ENCODE results near the gene STK38. TPM values are rescaled to one million over a fixed set of nuclear protein-coding genes. Genes with fewer than 3 reads are reported as not detected.

STK38 gene
- total and polyA plus RNA-seq, 2 of the 4 experiments (the other 2 are of a cell fraction), result 10.6 to 19.7 TPM

DNA sequence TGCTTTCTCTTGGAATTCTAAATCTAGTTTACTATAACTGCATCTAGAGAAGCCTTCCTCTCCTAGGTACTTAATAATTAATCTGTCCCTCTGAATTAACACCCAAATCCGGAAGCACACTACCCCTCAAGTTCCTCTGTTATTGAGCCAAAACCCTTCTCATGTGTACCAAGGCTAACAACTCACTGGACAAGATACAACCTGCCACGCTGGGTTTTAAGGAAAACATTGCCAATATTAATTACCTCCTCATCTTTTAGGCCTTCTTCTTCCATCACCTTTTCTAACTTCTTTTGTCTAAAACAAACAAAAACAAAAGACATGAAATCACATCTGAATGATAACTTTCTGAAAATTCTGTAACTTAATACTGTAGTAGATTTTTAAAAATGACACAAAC lies 21.9 kb downstream of the STK38 start:
- DNase-seq, result no peak
- no peak overlapping the region for H3K4me2 ChIP-seq (ENCODE audit: low read depth, low read length)
- H2BK120ac ChIP-seq (ENCODE audit: low read depth, low read length), result no peak overlapping the region
- peaks cover 5% of the 10 kb centered on the region for H3K4me1 ChIP-seq (ENCODE audit: control insufficient read depth, insufficient read depth, low read length)
- POLR2A ChIA-PET (ENCODE audit: unreplicated experiment), result no interaction called here
- no peak overlapping the region for H3K56ac ChIP-seq (ENCODE audit: extremely low read depth, insufficient read depth, low read length)
- no peak overlapping the region for H3K27ac ChIP-seq (ENCODE audit: insufficient read depth, low read length)
- no peak overlapping the region for H2BK20ac ChIP-seq (ENCODE audit: low read depth, low read length)
- peaks cover 3% of the 10 kb centered on the region; the same call in 1 of the 2 replicates for H4K20me1 ChIP-seq (ENCODE audit: insufficient read depth, low read length)
- H4K8ac ChIP-seq (ENCODE audit: low read depth in 2 of 2, low read length in 2 of 2), result no peak overlapping the region
- BruUV-seq (replicated peaks), result no TSS peak
- no peak overlapping the region for H2AK5ac ChIP-seq (ENCODE audit: low read depth, low read length)
- no peak overlapping the region for H2AK9ac ChIP-seq (replicated peaks; ENCODE audit: low read depth, low read length, poor library complexity)
- no peak overlapping the region for H3K4me3 ChIP-seq (ENCODE audit: insufficient read depth, low read depth, low read length)
- H3K14ac ChIP-seq (replicated peaks; ENCODE audit: low read depth, low read length), result no peak overlapping the region
- 0 out of 2 replicates have a peak, but pooled peaks cover 3% of the 10 kb centered on the region for H3K9me1 ChIP-seq (ENCODE audit: insufficient read depth, low read length)
- intact Hi-C loops (cut with micrococcal nuclease) (no loop called here), dilution Hi-C loops (cut with HindIII; ENCODE audit: low sequenced_read_pairs, unreplicated experiment) (no loop called here), in situ Hi-C loops (cut with MboI; ENCODE audit: low sequenced_read_pairs) (no loop called here)
- H3K79me1 ChIP-seq (ENCODE audit: low read depth in 1 of 2, low read length in 2 of 2), result peaks cover 18 to 55% of the 10 kb centered on the region in 2 experiments
- H3K23ac ChIP-seq (ENCODE audit: low read depth, low read length), result no peak overlapping the region
- no peaks in the 10 kb centered on the region for H3K27me3 ChIP-seq (ENCODE audit: control insufficient read depth, insufficient read depth, low read length)
- H2AFZ ChIP-seq (replicated peaks; ENCODE audit: low read length, poor library complexity), result no peak overlapping the region
- no peak overlapping the region for H3K18ac ChIP-seq (ENCODE audit: low read depth, low read length)
- CTCF ChIA-PET, result no interaction called here
- peaks cover 11% of the 10 kb centered on the region for H3K36me3 ChIP-seq (ENCODE audit: control insufficient read depth, insufficient read depth, low read length)
- no peak for ATAC-seq (ENCODE audit: low read depth)
- H4K91ac ChIP-seq (ENCODE audit: insufficient read depth, low read depth, low read length), result no peak overlapping the region
- no peak overlapping the region for H3K9ac ChIP-seq (ENCODE audit: low read depth, low read length)
- no peak overlapping the region for H2BK15ac ChIP-seq (ENCODE audit: low read depth, low read length)
- TF ChIP-seq MAFK (IDR thresholded peaks at IDR 0.05; ENCODE audit: low read depth, low read length), result no peak
- TF ChIP-seq MAZ (IDR thresholded peaks at IDR 0.05; ENCODE audit: borderline replicate concordance, low read depth, low read length), result no peak
- no peak for TF ChIP-seq RFX5 (IDR thresholded peaks at IDR 0.05; ENCODE audit: low read depth, low read length)
- TF ChIP-seq MXI1 (IDR thresholded peaks at IDR 0.05; ENCODE audit: borderline replicate concordance, low read depth, low read length), result no peak
- TF ChIP-seq BHLHE40 (IDR thresholded peaks at IDR 0.05; ENCODE audit: low read depth, low read length), result no peak
- no peak for TF ChIP-seq POLR2A (IDR thresholded peaks at IDR 0.05; ENCODE audit: low read depth, low read length)
- no peak for TF ChIP-seq SMC3 (IDR thresholded peaks at IDR 0.05; ENCODE audit: low read depth, low read length)
- TF ChIP-seq, protein P1, sequence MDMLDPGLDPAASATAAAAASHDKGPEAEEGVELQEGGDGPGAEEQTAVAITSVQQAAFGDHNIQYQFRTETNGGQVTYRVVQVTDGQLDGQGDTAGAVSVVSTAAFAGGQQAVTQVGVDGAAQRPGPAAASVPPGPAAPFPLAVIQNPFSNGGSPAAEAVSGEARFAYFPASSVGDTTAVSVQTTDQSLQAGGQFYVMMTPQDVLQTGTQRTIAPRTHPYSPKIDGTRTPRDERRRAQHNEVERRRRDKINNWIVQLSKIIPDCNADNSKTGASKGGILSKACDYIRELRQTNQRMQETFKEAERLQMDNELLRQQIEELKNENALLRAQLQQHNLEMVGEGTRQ (IDR thresholded peaks at IDR 0.05; ENCODE audit: low read depth, low read length), result no peak
- TF ChIP-seq, protein P2, sequence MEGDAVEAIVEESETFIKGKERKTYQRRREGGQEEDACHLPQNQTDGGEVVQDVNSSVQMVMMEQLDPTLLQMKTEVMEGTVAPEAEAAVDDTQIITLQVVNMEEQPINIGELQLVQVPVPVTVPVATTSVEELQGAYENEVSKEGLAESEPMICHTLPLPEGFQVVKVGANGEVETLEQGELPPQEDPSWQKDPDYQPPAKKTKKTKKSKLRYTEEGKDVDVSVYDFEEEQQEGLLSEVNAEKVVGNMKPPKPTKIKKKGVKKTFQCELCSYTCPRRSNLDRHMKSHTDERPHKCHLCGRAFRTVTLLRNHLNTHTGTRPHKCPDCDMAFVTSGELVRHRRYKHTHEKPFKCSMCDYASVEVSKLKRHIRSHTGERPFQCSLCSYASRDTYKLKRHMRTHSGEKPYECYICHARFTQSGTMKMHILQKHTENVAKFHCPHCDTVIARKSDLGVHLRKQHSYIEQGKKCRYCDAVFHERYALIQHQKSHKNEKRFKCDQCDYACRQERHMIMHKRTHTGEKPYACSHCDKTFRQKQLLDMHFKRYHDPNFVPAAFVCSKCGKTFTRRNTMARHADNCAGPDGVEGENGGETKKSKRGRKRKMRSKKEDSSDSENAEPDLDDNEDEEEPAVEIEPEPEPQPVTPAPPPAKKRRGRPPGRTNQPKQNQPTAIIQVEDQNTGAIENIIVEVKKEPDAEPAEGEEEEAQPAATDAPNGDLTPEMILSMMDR (conservative IDR thresholded peaks at IDR 0.05; ENCODE audit: low read depth, low read length), result no peak
- TF ChIP-seq, protein P3, sequence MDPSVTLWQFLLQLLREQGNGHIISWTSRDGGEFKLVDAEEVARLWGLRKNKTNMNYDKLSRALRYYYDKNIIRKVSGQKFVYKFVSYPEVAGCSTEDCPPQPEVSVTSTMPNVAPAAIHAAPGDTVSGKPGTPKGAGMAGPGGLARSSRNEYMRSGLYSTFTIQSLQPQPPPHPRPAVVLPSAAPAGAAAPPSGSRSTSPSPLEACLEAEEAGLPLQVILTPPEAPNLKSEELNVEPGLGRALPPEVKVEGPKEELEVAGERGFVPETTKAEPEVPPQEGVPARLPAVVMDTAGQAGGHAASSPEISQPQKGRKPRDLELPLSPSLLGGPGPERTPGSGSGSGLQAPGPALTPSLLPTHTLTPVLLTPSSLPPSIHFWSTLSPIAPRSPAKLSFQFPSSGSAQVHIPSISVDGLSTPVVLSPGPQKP (IDR thresholded peaks at IDR 0.05; ENCODE audit: borderline replicate concordance, low read depth, low read length), result no peak
- TF ChIP-seq CEBPB (IDR thresholded peaks at IDR 0.05; ENCODE audit: low read depth, low read length), result no peak
- TF ChIP-seq NFE2L2 (IDR thresholded peaks at IDR 0.05; ENCODE audit: low read depth, low read length), result no peak
- no peak for TF ChIP-seq RAD21 (IDR thresholded peaks at IDR 0.05; ENCODE audit: low read length)
- no peak for TF ChIP-seq FOS (IDR thresholded peaks at IDR 0.05; ENCODE audit: low read depth, low read length)
- TF ChIP-seq RCOR1 (IDR thresholded peaks at IDR 0.05; ENCODE audit: insufficient replicate concordance, low read length), result no peak
- no peak for TF ChIP-seq CHD1 (IDR thresholded peaks at IDR 0.05; ENCODE audit: low read depth, low read length)
- H2BK5ac ChIP-seq (ENCODE audit: low read depth, low read length, poor library complexity, severe bottlenecking), result no peak overlapping the region
- H3K4ac ChIP-seq (ENCODE audit: low read depth, low read length), result no peak overlapping the region
- H4K5ac ChIP-seq (ENCODE audit: low read depth, low read length), result no peak overlapping the region
- WGBS, 2 experiments (ENCODE audit: extremely low coverage in 2 of 2, insufficient read length in 1 of 2), result 100% methylated on average over 1 of the region's 2 CpGs; no CpG with 5 or more reads in 1 of the 2 experiments
- no peaks in the 10 kb centered on the region for H3K9me3 ChIP-seq (ENCODE audit: control insufficient read depth, insufficient read depth, low read length)
